Measurements from ENCODE around the gene F5. TPM values are rescaled to one million over a fixed set of nuclear protein-coding genes. Genes with fewer than 3 reads are reported as not detected.

F5 gene
- total and polyA plus RNA-seq, 2 experiments from 2014 or later, result 20.4 to 24.0 TPM

GRCh38 chr1:169548282-169548681 lies 38.0 kb downstream of the F5 start:
- Histone ChIP-seq H3K79me2 (no peaks in the 10 kb centered on the region), H3K27me3 (no peaks in the 10 kb centered on the region), H3K27ac (no peak overlapping the region), H4K20me1 (ENCODE audit: insufficient read depth, poor library complexity, severe bottlenecking) (no peaks in the 10 kb centered on the region), H2AFZ (no peak overlapping the region), H3K9me3 (ENCODE audit: low read depth) (no peaks in the 10 kb centered on the region), H3K4me1 (ENCODE audit: insufficient read depth) (no peaks in the 10 kb centered on the region), H3K4me3 (no peak overlapping the region), H3K9me2 (replicated peaks; ENCODE audit: insufficient read depth) (no peaks in the 10 kb centered on the region), H3K4me2 (no peak overlapping the region), H3K36me3 (replicated peaks; ENCODE audit: insufficient read depth, low read depth) (no peaks in the 10 kb centered on the region)
- TF ChIP-seq EZH2phosphoT487 (IDR thresholded peaks at IDR 0.05; ENCODE audit: low read depth, severe bottlenecking, unreplicated experiment) (peak; percentile 89), CTCF (IDR thresholded peaks at IDR 0.05; ENCODE audit: poor library complexity) (no peak)
- peak; percentile 22 for DNase-seq (ENCODE audit: low spot score)
- 87% methylated on average over 2 of the region's 2 CpGs for WGBS (ENCODE audit: low lambda C conversion rate, missing lambda C conversion rate)

- Histone ChIP-seq H3K4me2 (no peak overlapping the region), H2AFZ (no peak overlapping the region)
- WGBS (ENCODE audit: low lambda C conversion rate, missing lambda C conversion rate), result 59% methylated on average over 14 of the region's 15 CpGs
Measured at GRCh38 chr1:169546087-169546995, 39.9 kb downstream of the F5 start.

GRCh38 chr1:169545472-169545871 lies 40.8 kb downstream of the F5 start:
- no peak overlapping the region for H3K4me3 ChIP-seq
- H3K9me2 ChIP-seq (replicated peaks; ENCODE audit: insufficient read depth), result no peaks in the 10 kb centered on the region
- no peaks in the 10 kb centered on the region for H3K9me3 ChIP-seq (ENCODE audit: low read depth)
- no peaks in the 10 kb centered on the region for H3K36me3 ChIP-seq (replicated peaks; ENCODE audit: insufficient read depth, low read depth)
- 92% methylated on average over 2 of the region's 2 CpGs for WGBS (ENCODE audit: low lambda C conversion rate, missing lambda C conversion rate)
- H3K4me1 ChIP-seq (ENCODE audit: insufficient read depth), result no peaks in the 10 kb centered on the region
- no peak overlapping the region for H3K4me2 ChIP-seq
- TF ChIP-seq EZH2 (IDR thresholded peaks at IDR 0.05; ENCODE audit: borderline replicate concordance), result no peak
- H2AFZ ChIP-seq, result no peak overlapping the region
- no peaks in the 10 kb centered on the region for H3K27me3 ChIP-seq
- no peaks in the 10 kb centered on the region for H4K20me1 ChIP-seq (ENCODE audit: insufficient read depth, poor library complexity, severe bottlenecking)
- no peaks in the 10 kb centered on the region for H3K79me2 ChIP-seq
- DNase-seq (ENCODE audit: low spot score), result no peak
- H3K27ac ChIP-seq, result no peak overlapping the region

More at GRCh38 chr1:169546087-169546995, 39.9 kb downstream of the F5 start:
- Histone ChIP-seq H3K27ac (no peak overlapping the region), H3K9me3 (ENCODE audit: low read depth) (no peaks in the 10 kb centered on the region), H3K4me3 (no peak overlapping the region), H3K9me2 (replicated peaks; ENCODE audit: insufficient read depth) (no peaks in the 10 kb centered on the region), H3K79me2 (no peaks in the 10 kb centered on the region), H4K20me1 (ENCODE audit: insufficient read depth, poor library complexity, severe bottlenecking) (no peaks in the 10 kb centered on the region), H3K4me1 (ENCODE audit: insufficient read depth) (no peaks in the 10 kb centered on the region), H3K36me3 (replicated peaks; ENCODE audit: insufficient read depth, low read depth) (no peaks in the 10 kb centered on the region), H3K27me3 (no peaks in the 10 kb centered on the region)
- TF ChIP-seq EZH2 (IDR thresholded peaks at IDR 0.05; ENCODE audit: borderline replicate concordance) (no peak), CTCF (IDR thresholded peaks at IDR 0.05; ENCODE audit: poor library complexity) (peak; percentile 91), EZH2phosphoT487 (IDR thresholded peaks at IDR 0.05; ENCODE audit: low read depth, severe bottlenecking, unreplicated experiment) (no peak)
- peak; percentile 87 for DNase-seq (ENCODE audit: low spot score)

Measured in hepatocyte (in vitro differentiated cells).